Activated naive CD8-positive, alpha-beta T cell treated with anti-CD3 and anti-CD28 coated beads for 36 hours (primary cell): ENCODE measurements around the gene CDK14. TPM values are rescaled to one million over a fixed set of nuclear protein-coding genes. Genes with fewer than 3 reads are reported as not detected.

Experiments
- DNase-seq: peaks from one replicate; pipeline ENCODE4 v3.0.0; 2021
- H3K27ac Mint-ChIP-seq: one replicate; pipeline ENCODE4 v1.8.0; 2022; ENCODE audit warnings: mild to moderate bottlenecking, moderate library complexity, mixed read lengths
- H3K27me3 Mint-ChIP-seq: one replicate; pipeline ENCODE4 v1.8.0; 2022; ENCODE audit warnings: mild to moderate bottlenecking, mixed read lengths
- H3K36me3 Mint-ChIP-seq: one replicate; pipeline ENCODE4 v1.8.0; 2021; ENCODE audit warnings: mild to moderate bottlenecking, mixed read lengths
- H3K4me1 Mint-ChIP-seq: one replicate; pipeline ENCODE4 v1.8.0; 2021; ENCODE audit warnings: mixed read lengths
- H3K4me3 Mint-ChIP-seq: one replicate; pipeline ENCODE4 v1.8.0; 2022; ENCODE audit warnings: mild to moderate bottlenecking, moderate library complexity, mixed read lengths
- H3K9me3 Mint-ChIP-seq: one replicate; pipeline ENCODE4 v1.8.0; 2022; ENCODE audit warnings: mixed read lengths
- total RNA-seq, 2 experiments: library from RNA; stranded (reverse); gene quantifications; one replicate each; pipeline ENCODE4 v1.2.3, GENCODE V29; 2021

Gene CDK14
- total RNA-seq, 2 experiments from 2014 or later = 0.92 to 1.6 TPM

- H3K4me1 Mint-ChIP-seq = no peaks in the 10 kb centered on the region
- DNase-seq = no peak
- peaks cover 11% of the 10 kb centered on the region for H3K9me3 Mint-ChIP-seq
- no peaks in the 10 kb centered on the region for H3K27me3 Mint-ChIP-seq
- H3K27ac Mint-ChIP-seq = no peak overlapping the region
- no peak overlapping the region for H3K4me3 Mint-ChIP-seq
- peaks cover 2% of the 10 kb centered on the region for H3K36me3 Mint-ChIP-seq
Observed at GRCh38 chr7:90842430-90842788, 246.3 kb downstream of the CDK14 start.

- no peak overlapping the region for H3K27ac Mint-ChIP-seq
- H3K36me3 Mint-ChIP-seq = peaks cover 2% of the 10 kb centered on the region
- DNase-seq = no peak
- no peaks in the 10 kb centered on the region for H3K27me3 Mint-ChIP-seq
- no peaks in the 10 kb centered on the region for H3K4me1 Mint-ChIP-seq
- H3K4me3 Mint-ChIP-seq = no peak overlapping the region
- peaks cover 11% of the 10 kb centered on the region for H3K9me3 Mint-ChIP-seq
Observed at GRCh38 chr7:90843472-90843871, 247.4 kb downstream of the CDK14 start.

GRCh38 chr7:90844421-90844820 lies 248.3 kb downstream of the CDK14 start:
- no peak overlapping the region for H3K4me3 Mint-ChIP-seq
- H3K9me3 Mint-ChIP-seq = peaks cover 5% of the 10 kb centered on the region
- no peaks in the 10 kb centered on the region for H3K27me3 Mint-ChIP-seq
- H3K4me1 Mint-ChIP-seq = no peaks in the 10 kb centered on the region
- no peak overlapping the region for H3K27ac Mint-ChIP-seq
- H3K36me3 Mint-ChIP-seq = no peaks in the 10 kb centered on the region
- DNase-seq = no peak

GRCh38 chr7:90846192-90846591 lies 250.1 kb downstream of the CDK14 start:
- Mint-ChIP-seq H3K36me3 (no peaks in the 10 kb centered on the region), H3K4me1 (no peaks in the 10 kb centered on the region), H3K9me3 (no peaks in the 10 kb centered on the region), H3K4me3 (no peak overlapping the region), H3K27me3 (no peaks in the 10 kb centered on the region), H3K27ac (no peak overlapping the region)
- no peak for DNase-seq

- H3K4me1 Mint-ChIP-seq = no peaks in the 10 kb centered on the region
- no peaks in the 10 kb centered on the region for H3K36me3 Mint-ChIP-seq
- H3K4me3 Mint-ChIP-seq = no peak overlapping the region
- H3K27me3 Mint-ChIP-seq = no peaks in the 10 kb centered on the region
- no peak overlapping the region for H3K27ac Mint-ChIP-seq
- H3K9me3 Mint-ChIP-seq = no peaks in the 10 kb centered on the region
- DNase-seq = no peak
Observed at GRCh38 chr7:90850066-90850465, 253.9 kb downstream of the CDK14 start.

GRCh38 chr7:90850471-90850870 lies 254.3 kb downstream of the CDK14 start:
- Mint-ChIP-seq H3K27me3 (no peaks in the 10 kb centered on the region), H3K36me3 (no peaks in the 10 kb centered on the region), H3K4me3 (no peak overlapping the region), H3K27ac (no peak overlapping the region), H3K9me3 (no peaks in the 10 kb centered on the region), H3K4me1 (no peaks in the 10 kb centered on the region)
- no peak for DNase-seq

- H3K4me1 Mint-ChIP-seq = no peaks in the 10 kb centered on the region
- no peaks in the 10 kb centered on the region for H3K9me3 Mint-ChIP-seq
- H3K27ac Mint-ChIP-seq = no peak overlapping the region
- no peaks in the 10 kb centered on the region for H3K36me3 Mint-ChIP-seq
- no peak for DNase-seq
- H3K27me3 Mint-ChIP-seq = no peaks in the 10 kb centered on the region
- no peak overlapping the region for H3K4me3 Mint-ChIP-seq
Observed at GRCh38 chr7:90853205-90853604, 257.1 kb downstream of the CDK14 start.

- Mint-ChIP-seq H3K27me3 (no peaks in the 10 kb centered on the region), H3K36me3 (no peaks in the 10 kb centered on the region), H3K4me3 (no peak overlapping the region), H3K9me3 (no peaks in the 10 kb centered on the region), H3K4me1 (no peaks in the 10 kb centered on the region), H3K27ac (peak overlapping the region; percentile 42)
- no peak for DNase-seq
Observed at GRCh38 chr7:90856351-90857070, 260.4 kb downstream of the CDK14 start.

GRCh38 chr7:90857603-90858002 lies 261.5 kb downstream of the CDK14 start:
- Mint-ChIP-seq H3K27ac (no peak overlapping the region), H3K4me3 (no peak overlapping the region), H3K27me3 (no peaks in the 10 kb centered on the region), H3K9me3 (no peaks in the 10 kb centered on the region), H3K4me1 (no peaks in the 10 kb centered on the region), H3K36me3 (no peaks in the 10 kb centered on the region)
- DNase-seq = no peak

GRCh38 chr7:90858546-90858945 lies 262.4 kb downstream of the CDK14 start:
- no peak for DNase-seq
- no peaks in the 10 kb centered on the region for H3K9me3 Mint-ChIP-seq
- H3K27ac Mint-ChIP-seq = no peak overlapping the region
- no peaks in the 10 kb centered on the region for H3K27me3 Mint-ChIP-seq
- no peaks in the 10 kb centered on the region for H3K4me1 Mint-ChIP-seq
- no peak overlapping the region for H3K4me3 Mint-ChIP-seq
- no peaks in the 10 kb centered on the region for H3K36me3 Mint-ChIP-seq

GRCh38 chr7:90859521-90859920 lies 263.4 kb downstream of the CDK14 start:
- Mint-ChIP-seq H3K4me3 (no peak overlapping the region), H3K36me3 (no peaks in the 10 kb centered on the region), H3K4me1 (no peaks in the 10 kb centered on the region), H3K27ac (no peak overlapping the region), H3K27me3 (no peaks in the 10 kb centered on the region), H3K9me3 (no peaks in the 10 kb centered on the region)
- DNase-seq = no peak

- Mint-ChIP-seq H3K27me3 (no peaks in the 10 kb centered on the region), H3K4me1 (no peaks in the 10 kb centered on the region), H3K4me3 (no peak overlapping the region), H3K9me3 (no peaks in the 10 kb centered on the region), H3K36me3 (no peaks in the 10 kb centered on the region), H3K27ac (no peak overlapping the region)
- no peak for DNase-seq
Observed at GRCh38 chr7:90864088-90864487, 268.0 kb downstream of the CDK14 start.

- H3K4me1 Mint-ChIP-seq = no peaks in the 10 kb centered on the region
Observed at GRCh38 chr7:90869335-90869734, 273.2 kb downstream of the CDK14 start.

GRCh38 chr7:90876701-90877100 lies 280.6 kb downstream of the CDK14 start:
- no peaks in the 10 kb centered on the region for H3K27me3 Mint-ChIP-seq
- H3K4me1 Mint-ChIP-seq = no peaks in the 10 kb centered on the region
- H3K4me3 Mint-ChIP-seq = no peak overlapping the region
- no peak overlapping the region for H3K27ac Mint-ChIP-seq
- H3K36me3 Mint-ChIP-seq = no peaks in the 10 kb centered on the region
- H3K9me3 Mint-ChIP-seq = no peaks in the 10 kb centered on the region
- DNase-seq = no peak

More at GRCh38 chr7:90869335-90869734, 273.2 kb downstream of the CDK14 start:
- no peak overlapping the region for H3K27ac Mint-ChIP-seq
- no peak overlapping the region for H3K4me3 Mint-ChIP-seq
- no peak for DNase-seq
- no peaks in the 10 kb centered on the region for H3K9me3 Mint-ChIP-seq
- no peaks in the 10 kb centered on the region for H3K27me3 Mint-ChIP-seq
- no peaks in the 10 kb centered on the region for H3K36me3 Mint-ChIP-seq

- H3K27me3 Mint-ChIP-seq = no peaks in the 10 kb centered on the region
- no peaks in the 10 kb centered on the region for H3K4me1 Mint-ChIP-seq
- H3K4me3 Mint-ChIP-seq = no peak overlapping the region
- no peak for DNase-seq
- H3K36me3 Mint-ChIP-seq = no peaks in the 10 kb centered on the region
- no peaks in the 10 kb centered on the region for H3K9me3 Mint-ChIP-seq
- no peak overlapping the region for H3K27ac Mint-ChIP-seq
Observed at GRCh38 chr7:90877201-90877600, 281.1 kb downstream of the CDK14 start.

- H3K27ac Mint-ChIP-seq = no peak overlapping the region
- no peak overlapping the region for H3K4me3 Mint-ChIP-seq
- peaks cover 4% of the 10 kb centered on the region for H3K4me1 Mint-ChIP-seq
- DNase-seq = no peak
- H3K27me3 Mint-ChIP-seq = no peaks in the 10 kb centered on the region
- no peaks in the 10 kb centered on the region for H3K36me3 Mint-ChIP-seq
- peaks cover 10% of the 10 kb centered on the region for H3K9me3 Mint-ChIP-seq
Observed at GRCh38 chr7:90879924-90880323, 283.8 kb downstream of the CDK14 start.
